ENCODE measurements around the gene ADCY5.
"Not testable (repeated sequence)": the region's sequence is repeated elsewhere in the genome, so short reads cannot be mapped to it uniquely, and the experiment has no call there.

The ADCY5 gene

GRCh38 chr3:123448536-123449101 is at the start of gene ADCY5:
Gene ADCY5, minus strand, starts transcription at chr3:123449090. Its CDS starts 545 bp downstream, at chr3:123448545.
- Histone ChIP-seq H3K9me3 (ENCODE audit: control insufficient read depth in 5 of 5, low read length in 5 of 5) (no peaks in the 10 kb centered on the region), H3K9ac (ENCODE audit: low read length in 5 of 5) (peak within 1 kb of the TSS in 3 of 5 donors; percentile 58 to 83 (median 68)), H3K4me3 (ENCODE audit: low read depth in 1 of 5, low read length in 5 of 5) (peak within 1 kb of the TSS in 4 of 5 donors; percentile 56 to 69 (median 64)), H3K27me3 (ENCODE audit: control insufficient read depth in 5 of 5, insufficient read depth in 4 of 5, low read length in 5 of 5) (peaks cover 0 to 14% (median 0%) of the 10 kb centered on the region in 5 donors), H3K27ac (ENCODE audit: low read depth, low read length) (no peak within 1 kb of the TSS), H3K36me3 (ENCODE audit: control insufficient read depth in 5 of 5, insufficient read depth in 5 of 5, low read length in 5 of 5) (no peaks in the 10 kb centered on the region), H3K4me1 (ENCODE audit: control insufficient read depth in 5 of 5, insufficient read depth in 5 of 5, low read length in 5 of 5) (peaks cover 0 to 58% (median 55%) of the 10 kb centered on the region in 5 donors)

- H3K36me3 ChIP-seq (ENCODE audit: control insufficient read depth in 5 of 5, insufficient read depth in 5 of 5, low read length in 5 of 5): peaks cover 31 to 73% (median 61%) of the 10 kb centered on the region in 5 donors
- H3K27ac ChIP-seq (ENCODE audit: low read depth, low read length): no peak overlapping the region
- H3K4me3 ChIP-seq (ENCODE audit: low read depth in 1 of 5, low read length in 5 of 5): no peak overlapping the region
- H3K27me3 ChIP-seq (ENCODE audit: control insufficient read depth in 5 of 5, insufficient read depth in 4 of 5, low read length in 5 of 5): no peaks in the 10 kb centered on the region
- H3K4me1 ChIP-seq (ENCODE audit: control insufficient read depth in 5 of 5, insufficient read depth in 5 of 5, low read length in 5 of 5): no peaks in the 10 kb centered on the region
- H3K9me3 ChIP-seq (ENCODE audit: control insufficient read depth in 5 of 5, low read length in 5 of 5): no peaks in the 10 kb centered on the region
- H3K9ac ChIP-seq (ENCODE audit: low read length in 5 of 5): no peak overlapping the region
These were observed 45.0 kb upstream of the ADCY5 start for GRCh38 chr3:123493912-123494311.

- H3K4me1 ChIP-seq (ENCODE audit: control insufficient read depth in 5 of 5, insufficient read depth in 5 of 5, low read length in 5 of 5): no peaks in the 10 kb centered on the region
- no peak overlapping the region for H3K9ac ChIP-seq (ENCODE audit: low read length in 5 of 5)
- no peak overlapping the region for H3K27ac ChIP-seq (ENCODE audit: low read depth, low read length)
- H3K27me3 ChIP-seq (ENCODE audit: control insufficient read depth in 5 of 5, insufficient read depth in 4 of 5, low read length in 5 of 5): no peaks in the 10 kb centered on the region
- no peaks in the 10 kb centered on the region for H3K9me3 ChIP-seq (ENCODE audit: control insufficient read depth in 5 of 5, low read length in 5 of 5)
- no peak overlapping the region for H3K4me3 ChIP-seq (ENCODE audit: low read depth in 1 of 5, low read length in 5 of 5)
- peaks cover 27 to 55% (median 43%) of the 10 kb centered on the region in 5 donors for H3K36me3 ChIP-seq (ENCODE audit: control insufficient read depth in 5 of 5, insufficient read depth in 5 of 5, low read length in 5 of 5)
These were observed 43.2 kb upstream of the ADCY5 start for GRCh38 chr3:123491966-123492587.

- H3K27me3 ChIP-seq (ENCODE audit: control insufficient read depth in 5 of 5, insufficient read depth in 4 of 5, low read length in 5 of 5): no peaks in the 10 kb centered on the region
- no peak overlapping the region for H3K9ac ChIP-seq (ENCODE audit: low read length in 5 of 5)
- no peaks in the 10 kb centered on the region for H3K9me3 ChIP-seq (ENCODE audit: control insufficient read depth in 5 of 5, low read length in 5 of 5)
- H3K27ac ChIP-seq (ENCODE audit: low read depth, low read length): no peak overlapping the region
- no peak overlapping the region for H3K4me3 ChIP-seq (ENCODE audit: low read depth in 1 of 5, low read length in 5 of 5)
- H3K4me1 ChIP-seq (ENCODE audit: control insufficient read depth in 5 of 5, insufficient read depth in 5 of 5, low read length in 5 of 5): no peaks in the 10 kb centered on the region
- peaks cover 18 to 35% (median 25%) of the 10 kb centered on the region in 5 donors for H3K36me3 ChIP-seq (ENCODE audit: control insufficient read depth in 5 of 5, insufficient read depth in 5 of 5, low read length in 5 of 5)
These were observed 40.6 kb upstream of the ADCY5 start for GRCh38 chr3:123489400-123490004.

GRCh38 chr3:123488645-123489347 is 39.9 kb upstream of the ADCY5 start:
- Histone ChIP-seq H3K4me3 (ENCODE audit: low read depth in 1 of 5, low read length in 5 of 5) (no peak overlapping the region), H3K27me3 (ENCODE audit: control insufficient read depth in 5 of 5, insufficient read depth in 4 of 5, low read length in 5 of 5) (no peaks in the 10 kb centered on the region), H3K4me1 (ENCODE audit: control insufficient read depth in 5 of 5, insufficient read depth in 5 of 5, low read length in 5 of 5) (no peaks in the 10 kb centered on the region), H3K36me3 (ENCODE audit: control insufficient read depth in 5 of 5, insufficient read depth in 5 of 5, low read length in 5 of 5) (peaks cover 12 to 28% (median 18%) of the 10 kb centered on the region in 5 donors), H3K9ac (ENCODE audit: low read length in 5 of 5) (no peak overlapping the region), H3K27ac (ENCODE audit: low read depth, low read length) (no peak overlapping the region), H3K9me3 (ENCODE audit: control insufficient read depth in 5 of 5, low read length in 5 of 5) (no peaks in the 10 kb centered on the region)

GRCh38 chr3:123487063-123487462 is 38.2 kb upstream of the ADCY5 start:
- not testable (repeated sequence) for H3K4me3 ChIP-seq (ENCODE audit: low read depth in 1 of 5, low read length in 5 of 5); H3K27me3 ChIP-seq (ENCODE audit: control insufficient read depth in 5 of 5, insufficient read depth in 4 of 5, low read length in 5 of 5); H3K27ac ChIP-seq (ENCODE audit: low read depth, low read length); H3K9me3 ChIP-seq (ENCODE audit: control insufficient read depth in 5 of 5, low read length in 5 of 5); H3K4me1 ChIP-seq (ENCODE audit: control insufficient read depth in 5 of 5, insufficient read depth in 5 of 5, low read length in 5 of 5); H3K9ac ChIP-seq (ENCODE audit: low read length in 5 of 5)
- peaks cover 7 to 18% (median 10%) of the 10 kb centered on the region in 5 donors for H3K36me3 ChIP-seq (ENCODE audit: control insufficient read depth in 5 of 5, insufficient read depth in 5 of 5, low read length in 5 of 5)

GRCh38 chr3:123486460-123486859 is 37.6 kb upstream of the ADCY5 start:
- Histone ChIP-seq H3K27ac (ENCODE audit: low read depth, low read length) (no peak overlapping the region), H3K27me3 (ENCODE audit: control insufficient read depth in 5 of 5, insufficient read depth in 4 of 5, low read length in 5 of 5) (no peaks in the 10 kb centered on the region), H3K4me1 (ENCODE audit: control insufficient read depth in 5 of 5, insufficient read depth in 5 of 5, low read length in 5 of 5) (no peaks in the 10 kb centered on the region), H3K9ac (ENCODE audit: low read length in 5 of 5) (no peak overlapping the region), H3K4me3 (ENCODE audit: low read depth in 1 of 5, low read length in 5 of 5) (no peak overlapping the region), H3K9me3 (ENCODE audit: control insufficient read depth in 5 of 5, low read length in 5 of 5) (no peaks in the 10 kb centered on the region), H3K36me3 (ENCODE audit: control insufficient read depth in 5 of 5, insufficient read depth in 5 of 5, low read length in 5 of 5) (peaks cover 1 to 15% (median 7%) of the 10 kb centered on the region in 5 donors)

GRCh38 chr3:123485551-123485950 is 36.7 kb upstream of the ADCY5 start:
- Histone ChIP-seq H3K27ac (ENCODE audit: low read depth, low read length) (no peak overlapping the region), H3K36me3 (ENCODE audit: control insufficient read depth in 5 of 5, insufficient read depth in 5 of 5, low read length in 5 of 5) (peaks cover 0 to 7% (median 5%) of the 10 kb centered on the region in 5 donors), H3K9ac (ENCODE audit: low read length in 5 of 5) (no peak overlapping the region), H3K4me1 (ENCODE audit: control insufficient read depth in 5 of 5, insufficient read depth in 5 of 5, low read length in 5 of 5) (no peaks in the 10 kb centered on the region), H3K9me3 (ENCODE audit: control insufficient read depth in 5 of 5, low read length in 5 of 5) (no peaks in the 10 kb centered on the region), H3K4me3 (ENCODE audit: low read depth in 1 of 5, low read length in 5 of 5) (no peak overlapping the region), H3K27me3 (ENCODE audit: control insufficient read depth in 5 of 5, insufficient read depth in 4 of 5, low read length in 5 of 5) (no peaks in the 10 kb centered on the region)

GRCh38 chr3:123483146-123483545 is 34.3 kb upstream of the ADCY5 start:
- Histone ChIP-seq H3K36me3 (ENCODE audit: control insufficient read depth in 5 of 5, insufficient read depth in 5 of 5, low read length in 5 of 5) (no peaks in the 10 kb centered on the region), H3K4me1 (ENCODE audit: control insufficient read depth in 5 of 5, insufficient read depth in 5 of 5, low read length in 5 of 5) (no peaks in the 10 kb centered on the region), H3K9ac (ENCODE audit: low read length in 5 of 5) (no peak overlapping the region)

More at GRCh38 chr3:123483146-123483545, 34.3 kb upstream of the ADCY5 start:
- no peak overlapping the region for H3K4me3 ChIP-seq (ENCODE audit: low read depth in 1 of 5, low read length in 5 of 5)
- H3K9me3 ChIP-seq (ENCODE audit: control insufficient read depth in 5 of 5, low read length in 5 of 5): no peaks in the 10 kb centered on the region
- no peaks in the 10 kb centered on the region for H3K27me3 ChIP-seq (ENCODE audit: control insufficient read depth in 5 of 5, insufficient read depth in 4 of 5, low read length in 5 of 5)
- H3K27ac ChIP-seq (ENCODE audit: low read depth, low read length): no peak overlapping the region

Measured in subcutaneous abdominal adipose tissue (tissue), 5 donors.